Stomach (tissue), 9 donors: ENCODE results near the gene BCR. TPM values are rescaled to one million over a fixed set of nuclear protein-coding genes. Genes with fewer than 3 reads are reported as not detected.

Experiments
- DNase-seq, 2 donors: peaks; one replicate each; pipeline versions ENCODE4 v3.0.0 to v3.0.0-alpha.2; 2013 to 2019
- H3K27ac ChIP-seq, 5 donors: fragments of 200-600 bp in 4 of 5; sonication (generic) in 4 of 5; one replicate each; pipeline ENCODE4 v1.5.1; 2013 to 2019; ENCODE audit warnings: mild to moderate bottlenecking in 1 of 5, moderate library complexity in 1 of 5
- H3K27me3 ChIP-seq, 3 donors: fragments of 200-600 bp; sonication (generic); one replicate each; pipeline ENCODE4 v1.5.1; 2017 to 2019; ENCODE audit warnings: mixed run types in 1 of 3
- H3K36me3 ChIP-seq, 4 donors: fragments of 200-600 bp; sonication (generic); 1 replicate in 3 of 4; 2 replicates in 1 of 4; pipeline ENCODE4 v1.5.1; 2016 to 2019
- H3K4me1 ChIP-seq, 4 donors: fragments of 200-600 bp; sonication (generic); one replicate each; pipeline ENCODE4 v1.5.1; 2016 to 2019
- H3K4me3 ChIP-seq, 4 donors: fragments of 200-600 bp; sonication (generic) in 3 of 4; one replicate each; pipeline ENCODE4 v1.5.1; 2016 to 2019; ENCODE audit warnings: mild to moderate bottlenecking in 1 of 4
- H3K9me3 ChIP-seq, 4 donors: fragments of 200-600 bp; sonication (generic); one replicate each; pipeline ENCODE4 v1.5.1; 2016 to 2019
- CTCF ChIP-seq, 7 experiments: fragments of 450-650 bp in 4 of 7; fragments of 200-600 bp in 3 of 7; sonication (generic) in 3 of 7; IDR thresholded peaks; one replicate each; pipeline ENCODE4 v1.5.1; 2016 to 2019; ENCODE audit warnings: antibody characterized with exemption in 7 of 7, control low read depth in 2 of 7, mild to moderate bottlenecking in 1 of 7
- EP300 ChIP-seq: sonication (generic); formaldehyde crosslinking; IDR thresholded peaks from one replicate; pipeline ENCODE4 v1.6.1; 2017; ENCODE audit warnings: antibody characterized with exemption
- POLR2A ChIP-seq, 4 donors: fragments of 450-650 bp; IDR thresholded peaks; one replicate each; pipeline ENCODE4 v1.6.1; 2016; ENCODE audit warnings: antibody characterized with exemption in 4 of 4, control low read depth in 2 of 4, mild to moderate bottlenecking in 1 of 4, moderate library complexity in 1 of 4
- POLR2AphosphoS5 ChIP-seq, 3 donors: sonication (generic); formaldehyde crosslinking; IDR thresholded peaks; one replicate each; pipeline ENCODE4 v1.6.1; 2016; ENCODE audit warnings: antibody characterized with exemption in 3 of 3
- WGBS, 5 donors: extraction: QIAGEN DNeasy Blood & Tissue Kit in 3 of 5; methylation state at CpG; one replicate each; pipeline versions ENCODE4 v1.1.5 to v1.1.7; 2013 to 2018; 5-methylcytosine and 5-hydroxymethylcytosine counted together
- intact Hi-C: fragments of 100-400 bp; cut with DNase I; formaldehyde crosslinking; loops from one replicate; pipeline ENCODE4 v1.15.1; 2023; ENCODE audit warnings: low total_unique reads
- polyA plus RNA-seq, 3 donors: library from polyadenylated mRNA; stranded (reverse); fragments of 200-250 nt; gene quantifications; one replicate each; pipeline ENCODE4 v1.2.3, GENCODE V29; 2013
- total RNA-seq, 5 donors: library from RNA; depleted of rRNA; stranded (reverse); fragments of >200 nt; gene quantifications; one replicate each; pipeline versions ENCODE4 v1.1.0 to v1.2.3, GENCODE V29; 2014 to 2016
- donor health status: healthy with polysubstance abuse.
- donor health status: Bipolar disorder and iron deficiency.
- donor health status: healthy.

BCR gene
- total and polyA plus RNA-seq, 8 donors: 10.4 to 80.1 (median 19.6) TPM

GRCh38 chr22:23262518-23263332 is 82.4 kb downstream of the BCR start:
- H3K36me3 ChIP-seq: peaks cover 24 to 84% (median 64%) of the 10 kb centered on the region in 4 donors
- intact Hi-C loops: no loop called here
- no peaks in the 10 kb centered on the region for H3K27me3 ChIP-seq
- H3K9me3 ChIP-seq: no peaks in the 10 kb centered on the region
- TF ChIP-seq POLR2AphosphoS5 (IDR thresholded peaks at IDR 0.05) (no peak), CTCF (IDR thresholded peaks at IDR 0.05) (no peak)
- WGBS, 5 donors: 72 to 90% (median 85%) methylated on average over 47 to 60 of the region's 60 CpGs
- H3K4me1 ChIP-seq: peaks cover 19 to 34% (median 26%) of the 10 kb centered on the region in 4 donors
- H3K4me3 ChIP-seq: no peak overlapping the region
- no peak for DNase-seq
- H3K27ac ChIP-seq: peak overlapping the region in 4 of 5 donors; percentile 78 to 85 (median 80)

- 54 to 76% (median 64%) methylated on average over 18 to 20 of the region's 20 CpGs for WGBS, 5 donors
- no peak overlapping the region for H3K4me3 ChIP-seq
Measured at GRCh38 chr22:23263651-23264555, 83.6 kb downstream of the BCR start.

GRCh38 chr22:23264610-23265367 is 84.5 kb downstream of the BCR start:
- H3K36me3 ChIP-seq: peaks cover 33 to 91% (median 70%) of the 10 kb centered on the region in 4 donors
- TF ChIP-seq POLR2A (IDR thresholded peaks at IDR 0.05): no peak
- TF ChIP-seq POLR2AphosphoS5 (IDR thresholded peaks at IDR 0.05): peak in 2 of 3 donors; percentile 35 to 42
- no peak for TF ChIP-seq CTCF (IDR thresholded peaks at IDR 0.05)

More at GRCh38 chr22:23263651-23264555, 83.6 kb downstream of the BCR start:
- H3K27me3 ChIP-seq: no peaks in the 10 kb centered on the region
- peaks cover 16 to 29% (median 21%) of the 10 kb centered on the region in 4 donors for H3K4me1 ChIP-seq
- H3K36me3 ChIP-seq: peaks cover 33 to 84% (median 66%) of the 10 kb centered on the region in 4 donors
- peak in 1 of 2 donors; percentile 59 for DNase-seq
- intact Hi-C loops: no loop called here
- H3K9me3 ChIP-seq: no peaks in the 10 kb centered on the region
- peak overlapping the region; percentile 78 to 85 (median 82) for H3K27ac ChIP-seq
- TF ChIP-seq POLR2AphosphoS5 (IDR thresholded peaks at IDR 0.05): no peak
- TF ChIP-seq EP300: no peak
- TF ChIP-seq CTCF (IDR thresholded peaks at IDR 0.05): no peak
- TF ChIP-seq POLR2A (IDR thresholded peaks at IDR 0.05): no peak

GRCh38 chr22:23265368-23265700 is 85.0 kb downstream of the BCR start:
- H3K4me1 ChIP-seq: peaks cover 16 to 32% (median 21%) of the 10 kb centered on the region in 4 donors
- WGBS, 5 donors: 56 to 90% (median 71%) methylated on average over 6 to 7 of the region's 7 CpGs
- no peak overlapping the region for H3K4me3 ChIP-seq
- DNase-seq: no peak
- H3K36me3 ChIP-seq: peaks cover 33 to 92% (median 74%) of the 10 kb centered on the region in 4 donors
- no peak for TF ChIP-seq POLR2AphosphoS5 (IDR thresholded peaks at IDR 0.05)
- TF ChIP-seq POLR2A (IDR thresholded peaks at IDR 0.05): no peak
- TF ChIP-seq CTCF (IDR thresholded peaks at IDR 0.05): no peak
- TF ChIP-seq EP300: no peak
- intact Hi-C loops: no loop called here
- H3K27me3 ChIP-seq: no peaks in the 10 kb centered on the region
- H3K27ac ChIP-seq: peak overlapping the region; percentile 78 to 85 (median 82)
- no peaks in the 10 kb centered on the region for H3K9me3 ChIP-seq

More at GRCh38 chr22:23264610-23265367, 84.5 kb downstream of the BCR start:
- DNase-seq: peak in 1 of 2 donors; percentile 85
- no peak overlapping the region for H3K4me3 ChIP-seq
- intact Hi-C loops: no loop called here
- no peaks in the 10 kb centered on the region for H3K9me3 ChIP-seq
- no peaks in the 10 kb centered on the region for H3K27me3 ChIP-seq
- WGBS, 5 donors: 42 to 67% (median 53%) methylated on average over 17 to 19 of the region's 19 CpGs
- peak overlapping the region; percentile 78 to 85 (median 82) for H3K27ac ChIP-seq
- peaks cover 16 to 29% (median 21%) of the 10 kb centered on the region in 4 donors for H3K4me1 ChIP-seq
